Effector memory CD8-positive, alpha-beta T cell (primary cell): ENCODE results near the gene GJC1.

ENCODE experiments used
- ATAC-seq: fragments of 150-1000 bp; cut with Tn5 transposase; replicated peaks from 2 replicates; pipeline ENCODE4 v1.10.0; 2021; ENCODE audit warnings: mild to moderate bottlenecking, moderate library complexity
- DNase-seq, 3 experiments: peaks; one replicate each; pipeline ENCODE4 v3.0.0; 2021
- H3K27ac Mint-ChIP-seq, 2 donors: one replicate each; pipeline ENCODE4 v1.8.0; 2022; ENCODE audit warnings: mild to moderate bottlenecking in 2 of 2, mixed read lengths in 2 of 2, moderate library complexity in 2 of 2
- H3K27me3 Mint-ChIP-seq, 2 donors: one replicate each; pipeline ENCODE4 v1.8.0; 2022; ENCODE audit warnings: mixed read lengths in 2 of 2
- H3K36me3 Mint-ChIP-seq: one replicate; pipeline ENCODE4 v1.8.0; 2022; ENCODE audit warnings: mild to moderate bottlenecking, moderate library complexity, mixed read lengths; ENCODE audit not compliant: insufficient read depth
- H3K4me1 Mint-ChIP-seq, 2 donors: one replicate each; pipeline ENCODE4 v1.8.0; 2022; ENCODE audit warnings: low read depth in 2 of 2, mixed read lengths in 2 of 2
- H3K4me3 Mint-ChIP-seq, 2 donors: one replicate each; pipeline ENCODE4 v1.8.0; 2022; ENCODE audit warnings: mild to moderate bottlenecking in 2 of 2, mixed read lengths in 2 of 2, moderate library complexity in 2 of 2
- H3K9me3 Mint-ChIP-seq, 2 donors: one replicate each; pipeline ENCODE4 v1.8.0; 2022; ENCODE audit warnings: mixed read lengths in 2 of 2

GJC1 gene

GRCh38 chr17:44775136-44775837 is 54.8 kb downstream of the GJC1 start:
- DNase-seq (peak; percentile 93 to 97 (median 95)), ATAC-seq (peak; percentile 92)
- H3K9me3 Mint-ChIP-seq: no peaks in the 10 kb centered on the region
- H3K4me3 Mint-ChIP-seq: peak overlapping the region; percentile 90 to 91
- H3K27ac Mint-ChIP-seq: peak overlapping the region in 1 of 2 donors; percentile 69
- H3K27me3 Mint-ChIP-seq: peaks cover 0 to 44% of the 10 kb centered on the region in 2 donors
- peaks cover 14 to 19% of the 10 kb centered on the region in 2 donors for H3K4me1 Mint-ChIP-seq
- H3K36me3 Mint-ChIP-seq: no peaks in the 10 kb centered on the region

DNA sequence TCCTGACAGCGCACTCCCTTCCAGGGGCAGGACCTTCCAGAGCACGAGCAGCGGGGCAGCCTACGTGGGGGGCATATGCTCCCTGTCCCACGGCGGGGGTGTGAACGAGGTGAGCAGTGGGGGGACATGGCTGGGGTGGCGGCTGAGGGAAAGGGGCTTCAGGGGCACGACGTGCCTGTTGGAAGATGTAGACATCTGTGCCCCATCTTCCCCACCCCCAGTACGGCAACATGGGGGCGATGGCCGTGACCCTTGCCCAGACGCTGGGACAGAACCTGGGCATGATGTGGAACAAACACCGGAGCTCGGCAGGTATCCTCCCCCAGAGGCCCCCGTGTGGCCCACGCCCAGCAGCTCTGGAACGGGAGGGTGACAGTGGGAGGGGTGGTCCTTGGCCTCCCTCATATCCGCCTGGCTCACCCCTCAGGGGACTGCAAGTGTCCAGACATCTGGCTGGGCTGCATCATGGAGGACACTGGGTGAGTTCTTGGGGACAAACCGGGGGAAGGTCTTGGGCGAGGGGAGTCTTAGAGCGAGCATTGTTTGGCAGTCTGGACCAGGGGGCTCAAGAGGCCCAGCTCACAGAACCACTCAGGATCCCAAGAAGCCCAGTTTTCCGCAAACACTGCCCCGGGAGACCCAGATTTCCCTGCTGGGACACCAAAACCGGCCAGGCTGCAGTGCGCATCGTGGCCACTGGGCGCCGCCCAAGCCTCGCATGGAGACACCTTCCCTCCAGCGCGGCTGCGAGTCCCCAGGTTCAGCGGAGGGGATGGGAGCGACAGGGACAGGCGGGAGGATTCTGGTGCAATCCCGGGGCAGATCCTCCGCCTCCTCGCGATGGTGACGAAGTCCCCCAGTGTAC is 55.6 kb downstream of the GJC1 start:
- Mint-ChIP-seq H3K4me1 (peaks cover 12 to 19% of the 10 kb centered on the region in 2 donors), H3K9me3 (no peaks in the 10 kb centered on the region), H3K4me3 (peak overlapping the region; percentile 90 to 91), H3K27ac (peak overlapping the region in 1 of 2 donors; percentile 69), H3K36me3 (no peaks in the 10 kb centered on the region), H3K27me3 (peaks cover 0 to 40% of the 10 kb centered on the region in 2 donors)
- ATAC-seq (peak; percentile 51), DNase-seq (peak; percentile 87 to 93 (median 88))

GRCh38 chr17:44773140-44773539 is 56.9 kb downstream of the GJC1 start:
- ATAC-seq (no peak), DNase-seq (no peak)
- Mint-ChIP-seq H3K4me1 (peaks cover 8 to 12% of the 10 kb centered on the region in 2 donors), H3K4me3 (no peak overlapping the region), H3K27me3 (peaks cover 0 to 49% of the 10 kb centered on the region in 2 donors), H3K36me3 (no peaks in the 10 kb centered on the region), H3K27ac (no peak overlapping the region), H3K9me3 (no peaks in the 10 kb centered on the region)

GRCh38 chr17:44772308-44773045 is 57.6 kb downstream of the GJC1 start:
- Mint-ChIP-seq H3K36me3 (no peaks in the 10 kb centered on the region), H3K9me3 (no peaks in the 10 kb centered on the region), H3K27ac (no peak overlapping the region), H3K27me3 (peaks cover 0 to 52% of the 10 kb centered on the region in 2 donors), H3K4me1 (peaks cover 8 to 12% of the 10 kb centered on the region in 2 donors), H3K4me3 (no peak overlapping the region)
- DNase-seq: no peak
- no peak for ATAC-seq

DNA sequence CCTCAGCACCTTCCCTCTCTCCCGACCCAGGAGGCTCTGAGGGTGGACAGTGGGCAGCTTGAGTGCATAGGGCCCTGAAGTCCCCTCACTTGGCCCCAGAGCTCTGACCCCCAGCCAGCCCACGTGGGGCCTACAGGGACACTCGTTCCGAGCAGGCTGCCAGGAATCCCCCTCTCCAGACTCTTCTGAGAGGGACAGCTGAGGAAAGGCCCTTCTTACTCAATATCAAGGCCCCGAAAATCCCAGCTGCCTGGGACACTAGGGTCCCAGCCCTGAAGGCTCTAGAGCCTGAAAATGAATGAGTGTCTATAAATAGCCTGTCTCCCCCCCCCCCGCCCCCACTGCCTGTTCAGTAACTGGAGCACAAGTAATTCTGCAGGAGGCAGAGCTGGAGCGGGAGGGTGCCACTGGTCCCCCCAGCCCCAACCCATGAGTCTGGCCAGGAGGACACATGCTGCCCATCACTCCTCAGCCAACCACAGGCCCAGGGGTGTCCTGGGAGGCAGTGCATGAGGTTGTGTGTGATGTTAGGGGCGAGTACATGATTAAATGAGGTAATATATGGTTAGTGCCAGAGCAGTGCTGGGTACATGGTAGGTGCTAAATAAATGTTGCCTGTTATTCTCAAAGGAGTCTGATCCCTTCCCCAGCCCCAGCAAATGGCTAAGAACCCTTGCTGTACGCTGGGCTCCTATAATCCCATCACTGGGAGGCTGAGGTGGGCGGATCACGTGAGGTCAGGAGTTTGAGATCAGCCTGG is 59.7 kb downstream of the GJC1 start:
- no peaks in the 10 kb centered on the region for H3K9me3 Mint-ChIP-seq
- H3K4me1 Mint-ChIP-seq: peaks cover 3 to 4% of the 10 kb centered on the region in 2 donors
- no peaks in the 10 kb centered on the region for H3K36me3 Mint-ChIP-seq
- no peak overlapping the region for H3K27ac Mint-ChIP-seq
- no peak for DNase-seq
- ATAC-seq: no peak
- H3K4me3 Mint-ChIP-seq: no peak overlapping the region
- peaks cover 12 to 61% of the 10 kb centered on the region in 2 donors for H3K27me3 Mint-ChIP-seq

GRCh38 chr17:44769647-44770084 is 60.4 kb downstream of the GJC1 start:
- H3K27ac Mint-ChIP-seq: no peak overlapping the region
- ATAC-seq (no peak), DNase-seq (no peak)
- H3K27me3 Mint-ChIP-seq: peaks cover 14 to 61% of the 10 kb centered on the region in 2 donors
- peaks cover 0 to under 1% of the 10 kb centered on the region in 2 donors for H3K4me1 Mint-ChIP-seq
- H3K36me3 Mint-ChIP-seq: no peaks in the 10 kb centered on the region
- no peak overlapping the region for H3K4me3 Mint-ChIP-seq
- H3K9me3 Mint-ChIP-seq: no peaks in the 10 kb centered on the region

DNA sequence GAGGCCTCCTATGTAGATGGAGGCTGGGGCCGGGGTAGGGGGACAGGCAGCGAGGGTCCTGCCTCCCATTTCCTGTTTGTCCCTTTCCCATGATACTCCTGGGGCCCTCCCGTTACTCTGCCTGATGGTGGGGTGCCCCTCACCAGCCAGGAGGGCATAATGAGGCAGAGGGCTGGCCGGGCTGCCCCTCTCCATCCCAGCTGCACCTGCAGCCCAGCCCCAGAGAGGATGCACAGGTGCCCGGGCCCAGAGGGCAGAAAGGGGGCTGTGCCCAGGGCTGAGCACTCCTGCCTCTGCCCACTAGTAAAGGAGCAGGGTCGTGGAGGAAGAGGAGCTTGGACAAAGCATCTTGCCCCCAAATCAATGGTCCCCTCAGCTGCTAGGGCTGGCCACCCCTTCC is 60.9 kb downstream of the GJC1 start:
- no peak for ATAC-seq
- no peaks in the 10 kb centered on the region for H3K9me3 Mint-ChIP-seq
- no peak overlapping the region for H3K4me3 Mint-ChIP-seq
- peaks cover 18 to 65% of the 10 kb centered on the region in 2 donors for H3K27me3 Mint-ChIP-seq
- H3K27ac Mint-ChIP-seq: no peak overlapping the region
- H3K36me3 Mint-ChIP-seq: no peaks in the 10 kb centered on the region
- H3K4me1 Mint-ChIP-seq: no peaks in the 10 kb centered on the region
- no peak for DNase-seq

GRCh38 chr17:44768505-44769142 is 61.5 kb downstream of the GJC1 start:
- peaks cover 23 to 69% of the 10 kb centered on the region in 2 donors for H3K27me3 Mint-ChIP-seq
- H3K4me3 Mint-ChIP-seq: no peak overlapping the region
- no peak overlapping the region for H3K27ac Mint-ChIP-seq
- H3K9me3 Mint-ChIP-seq: no peaks in the 10 kb centered on the region
- no peaks in the 10 kb centered on the region for H3K4me1 Mint-ChIP-seq
- ATAC-seq: no peak
- DNase-seq: no peak
- peaks cover 3% of the 10 kb centered on the region for H3K36me3 Mint-ChIP-seq

DNA sequence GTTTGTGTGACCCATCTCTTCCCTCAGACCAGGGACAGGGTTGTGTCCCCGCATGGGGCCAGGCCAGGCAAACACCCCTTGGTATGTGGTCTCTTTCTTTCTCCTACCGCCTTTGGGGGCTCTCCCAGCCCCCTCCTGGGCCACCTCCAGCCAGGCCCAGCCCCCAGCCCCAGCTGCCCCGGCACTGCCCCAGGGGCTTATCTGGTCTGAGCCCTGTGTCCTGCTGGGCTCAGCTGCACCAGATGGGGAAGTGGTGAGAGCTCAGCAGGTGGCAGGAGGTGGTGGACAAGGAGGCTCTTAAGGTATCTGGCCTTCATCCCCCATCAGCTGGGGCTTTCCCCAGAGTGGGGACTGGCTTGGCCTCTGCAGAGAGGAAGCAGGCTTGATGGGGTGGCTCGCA is 62.6 kb downstream of the GJC1 start:
- no peak for DNase-seq
- H3K27me3 Mint-ChIP-seq: peaks cover 23 to 75% of the 10 kb centered on the region in 2 donors
- H3K4me1 Mint-ChIP-seq: no peaks in the 10 kb centered on the region
- ATAC-seq: no peak
- H3K36me3 Mint-ChIP-seq: peaks cover 4% of the 10 kb centered on the region
- no peaks in the 10 kb centered on the region for H3K9me3 Mint-ChIP-seq
- H3K4me3 Mint-ChIP-seq: no peak overlapping the region
- H3K27ac Mint-ChIP-seq: no peak overlapping the region

DNA sequence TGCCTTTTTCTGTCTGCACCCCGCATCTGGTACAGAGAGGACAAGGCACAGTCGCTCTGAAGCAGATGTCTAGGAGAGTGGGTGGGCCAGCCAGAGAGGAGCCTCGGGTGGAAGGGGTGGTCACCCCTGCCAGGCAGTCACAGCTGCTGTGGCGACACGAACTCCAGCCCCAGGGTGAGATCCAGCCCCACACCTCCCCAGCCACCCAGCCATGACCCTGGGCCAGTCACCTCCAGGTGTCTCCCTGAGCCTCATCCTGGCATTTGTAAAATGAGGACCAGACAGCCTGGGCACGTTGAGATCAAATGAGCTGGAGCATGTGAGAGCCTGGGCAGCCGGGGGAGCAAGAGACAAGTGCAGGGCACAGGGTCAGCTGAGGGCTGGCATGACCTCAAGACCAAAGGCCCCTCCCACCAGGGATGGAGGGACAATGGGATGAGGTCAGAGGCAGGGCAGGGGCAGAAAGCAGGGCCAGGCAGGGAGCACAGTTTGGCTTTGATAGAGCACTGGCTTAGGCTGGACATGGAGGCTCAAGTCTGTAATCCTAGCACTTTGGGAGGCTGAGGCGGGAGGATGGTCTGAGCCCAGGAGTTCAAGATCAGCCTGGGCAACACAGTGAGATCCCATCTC is 63.6 kb downstream of the GJC1 start:
- H3K27me3 Mint-ChIP-seq: peaks cover 23 to 77% of the 10 kb centered on the region in 2 donors
- no peak for DNase-seq
- no peak for ATAC-seq
- H3K9me3 Mint-ChIP-seq: no peaks in the 10 kb centered on the region
- no peak overlapping the region for H3K27ac Mint-ChIP-seq
- H3K36me3 Mint-ChIP-seq: peaks cover 4% of the 10 kb centered on the region
- no peak overlapping the region for H3K4me3 Mint-ChIP-seq
- no peaks in the 10 kb centered on the region for H3K4me1 Mint-ChIP-seq

- Mint-ChIP-seq H3K9me3 (no peaks in the 10 kb centered on the region), H3K27ac (no peak overlapping the region), H3K4me1 (no peaks in the 10 kb centered on the region), H3K4me3 (no peak overlapping the region), H3K36me3 (peaks cover 4% of the 10 kb centered on the region), H3K27me3 (peaks cover 29 to 80% of the 10 kb centered on the region in 2 donors)
- DNase-seq (no peak), ATAC-seq (no peak)
These were observed 64.1 kb downstream of the GJC1 start for GRCh38 chr17:44765965-44766364.

DNA sequence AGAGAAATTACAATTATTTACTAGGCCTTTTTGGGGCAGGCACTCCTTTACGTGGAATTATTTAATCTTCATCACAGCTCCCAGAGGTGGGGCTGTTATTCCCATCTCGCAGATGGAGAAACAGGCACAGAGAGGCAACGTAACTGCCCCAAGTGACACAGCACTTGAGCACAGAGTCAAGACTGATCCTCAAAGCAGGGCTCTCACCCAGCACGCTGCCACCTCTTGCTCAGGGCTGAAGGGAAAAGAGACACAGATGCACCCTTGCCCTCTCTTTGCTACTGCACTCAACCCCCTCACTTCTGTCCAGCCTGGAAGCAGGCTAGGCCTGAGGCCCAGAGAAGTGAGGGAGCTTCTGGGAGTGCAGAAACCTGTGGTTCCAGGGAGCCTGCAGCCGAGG is 66.9 kb downstream of the GJC1 start:
- Mint-ChIP-seq H3K27me3 (peaks cover 38 to 71% of the 10 kb centered on the region in 2 donors), H3K36me3 (peaks cover 4% of the 10 kb centered on the region), H3K4me3 (no peak overlapping the region), H3K9me3 (no peaks in the 10 kb centered on the region), H3K27ac (no peak overlapping the region), H3K4me1 (no peaks in the 10 kb centered on the region)
- no peak for ATAC-seq
- DNase-seq: no peak
